Anterior cingulate cortex (tissue), 58 donors: Measurements from ENCODE around the gene PIEZO1.

Experiments used
- DNase-seq, 58 donors: peaks; one replicate each; lab custom pipeline; 2025; lab: John Stamatoyannopoulos, UW

PIEZO1 gene, protein sequence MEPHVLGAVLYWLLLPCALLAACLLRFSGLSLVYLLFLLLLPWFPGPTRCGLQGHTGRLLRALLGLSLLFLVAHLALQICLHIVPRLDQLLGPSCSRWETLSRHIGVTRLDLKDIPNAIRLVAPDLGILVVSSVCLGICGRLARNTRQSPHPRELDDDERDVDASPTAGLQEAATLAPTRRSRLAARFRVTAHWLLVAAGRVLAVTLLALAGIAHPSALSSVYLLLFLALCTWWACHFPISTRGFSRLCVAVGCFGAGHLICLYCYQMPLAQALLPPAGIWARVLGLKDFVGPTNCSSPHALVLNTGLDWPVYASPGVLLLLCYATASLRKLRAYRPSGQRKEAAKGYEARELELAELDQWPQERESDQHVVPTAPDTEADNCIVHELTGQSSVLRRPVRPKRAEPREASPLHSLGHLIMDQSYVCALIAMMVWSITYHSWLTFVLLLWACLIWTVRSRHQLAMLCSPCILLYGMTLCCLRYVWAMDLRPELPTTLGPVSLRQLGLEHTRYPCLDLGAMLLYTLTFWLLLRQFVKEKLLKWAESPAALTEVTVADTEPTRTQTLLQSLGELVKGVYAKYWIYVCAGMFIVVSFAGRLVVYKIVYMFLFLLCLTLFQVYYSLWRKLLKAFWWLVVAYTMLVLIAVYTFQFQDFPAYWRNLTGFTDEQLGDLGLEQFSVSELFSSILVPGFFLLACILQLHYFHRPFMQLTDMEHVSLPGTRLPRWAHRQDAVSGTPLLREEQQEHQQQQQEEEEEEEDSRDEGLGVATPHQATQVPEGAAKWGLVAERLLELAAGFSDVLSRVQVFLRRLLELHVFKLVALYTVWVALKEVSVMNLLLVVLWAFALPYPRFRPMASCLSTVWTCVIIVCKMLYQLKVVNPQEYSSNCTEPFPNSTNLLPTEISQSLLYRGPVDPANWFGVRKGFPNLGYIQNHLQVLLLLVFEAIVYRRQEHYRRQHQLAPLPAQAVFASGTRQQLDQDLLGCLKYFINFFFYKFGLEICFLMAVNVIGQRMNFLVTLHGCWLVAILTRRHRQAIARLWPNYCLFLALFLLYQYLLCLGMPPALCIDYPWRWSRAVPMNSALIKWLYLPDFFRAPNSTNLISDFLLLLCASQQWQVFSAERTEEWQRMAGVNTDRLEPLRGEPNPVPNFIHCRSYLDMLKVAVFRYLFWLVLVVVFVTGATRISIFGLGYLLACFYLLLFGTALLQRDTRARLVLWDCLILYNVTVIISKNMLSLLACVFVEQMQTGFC (N-terminal part only)

DNA sequence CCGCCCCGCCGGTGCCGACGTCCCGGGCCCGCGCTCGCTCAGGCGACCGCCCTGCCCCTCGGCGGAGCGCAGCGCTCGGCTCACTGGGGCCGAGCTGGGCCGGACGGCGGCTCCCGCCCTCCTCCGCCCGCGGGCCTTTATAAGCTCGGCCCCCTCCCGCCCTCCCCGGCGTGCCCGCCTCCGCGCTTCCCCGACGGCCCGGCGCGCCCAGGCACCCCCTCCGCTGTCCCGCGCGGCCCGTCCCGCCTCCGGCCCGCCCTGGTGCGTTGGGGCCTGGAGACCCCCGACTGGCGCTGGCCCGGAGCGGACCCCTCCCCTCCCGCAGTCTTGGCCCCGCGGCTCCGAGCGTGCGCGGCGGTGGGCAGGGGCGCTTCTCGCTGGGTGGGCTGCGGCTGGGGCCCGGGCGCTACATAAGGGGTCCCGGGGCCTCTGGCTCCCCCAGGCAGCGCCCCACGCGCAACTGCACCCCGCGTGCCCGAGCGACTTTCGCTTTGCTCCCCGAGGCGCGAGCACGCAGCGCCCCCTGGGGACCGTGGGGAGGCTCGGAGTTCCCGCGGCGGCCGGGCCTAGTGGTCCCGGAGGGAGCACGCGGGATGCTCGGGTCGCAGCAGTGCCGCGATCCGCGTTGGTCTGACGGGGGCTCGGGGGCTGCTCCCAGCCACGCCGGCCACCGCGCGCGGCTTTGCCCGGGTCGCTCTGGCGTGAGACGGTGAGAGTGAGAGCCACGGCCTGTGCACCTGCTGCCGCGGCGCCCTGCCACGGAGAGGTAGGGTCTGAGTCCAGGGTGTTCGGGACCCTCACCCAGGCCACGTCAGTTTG, at the start of gene PIEZO1:
Gene PIEZO1, minus strand, starts transcription at position 115 of the 819 bp plus-strand sequence. CDS start 256 bp downstream, outside the sequence.
- DNase-seq, result peak in 47 of 58 donors; percentile 9 to 70 (median 44)

DNA sequence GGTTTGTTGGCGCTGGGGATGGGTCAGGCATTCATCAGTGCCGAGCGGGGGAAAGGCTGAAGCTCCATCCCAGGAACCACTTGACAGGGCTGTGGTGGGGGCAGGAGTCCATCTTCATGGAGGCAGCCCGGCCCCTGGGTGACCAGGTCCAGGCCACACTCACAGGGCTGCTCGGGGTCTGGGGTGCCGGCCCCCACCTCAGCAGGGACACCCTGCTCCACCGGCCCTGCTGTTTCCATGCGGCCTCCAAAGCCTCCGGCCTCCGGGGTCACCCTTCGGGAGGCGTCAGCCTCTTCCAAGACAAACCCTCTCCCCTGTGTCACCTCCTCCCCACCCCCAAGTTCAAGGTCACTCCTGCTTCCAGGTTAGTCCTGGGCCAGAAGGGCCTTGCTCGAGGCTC, 49.6 kb upstream of the PIEZO1 start:
- no peak for DNase-seq

DNA sequence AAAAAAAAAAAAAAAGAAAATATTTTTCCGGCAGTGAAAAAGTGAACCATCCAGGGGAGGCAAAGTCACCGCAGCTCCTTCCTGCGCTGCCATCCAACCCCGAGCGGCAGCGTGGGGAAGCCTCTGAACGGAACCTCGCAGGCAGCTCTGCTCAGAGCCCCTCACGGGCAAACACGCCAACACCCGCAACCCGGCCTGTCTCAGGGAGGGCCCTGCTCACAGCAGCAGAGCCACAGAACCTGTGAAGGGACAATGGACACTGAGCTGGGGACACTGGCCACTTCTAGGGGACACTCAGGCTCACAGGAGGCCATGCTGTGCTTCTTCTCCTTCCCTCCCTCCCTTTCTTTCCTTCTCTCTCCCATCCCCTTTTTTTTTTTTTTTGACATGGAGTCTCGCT, 48.1 kb upstream of the PIEZO1 start:
- DNase-seq, result no peak

DNA sequence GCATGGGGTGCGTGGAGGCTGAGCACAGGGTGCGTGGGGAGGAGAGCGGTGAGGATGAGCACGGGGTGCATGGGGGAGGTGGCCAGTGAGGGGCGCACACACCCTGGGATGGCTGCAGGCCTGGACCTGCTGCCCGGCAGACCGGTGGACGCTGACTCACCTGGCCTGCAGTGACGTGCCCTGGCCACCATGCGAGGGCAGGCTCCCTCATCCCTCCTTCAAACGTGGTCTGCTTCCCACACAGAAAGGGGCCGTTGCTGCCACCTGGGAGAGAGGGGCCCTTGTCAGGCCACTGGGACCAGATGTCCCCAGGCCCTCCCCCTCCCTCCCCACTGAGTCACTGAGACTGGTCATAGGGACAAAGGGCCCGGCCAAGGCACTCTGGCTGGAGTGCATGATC, 46.8 kb upstream of the PIEZO1 start:
- no peak for DNase-seq

DNA sequence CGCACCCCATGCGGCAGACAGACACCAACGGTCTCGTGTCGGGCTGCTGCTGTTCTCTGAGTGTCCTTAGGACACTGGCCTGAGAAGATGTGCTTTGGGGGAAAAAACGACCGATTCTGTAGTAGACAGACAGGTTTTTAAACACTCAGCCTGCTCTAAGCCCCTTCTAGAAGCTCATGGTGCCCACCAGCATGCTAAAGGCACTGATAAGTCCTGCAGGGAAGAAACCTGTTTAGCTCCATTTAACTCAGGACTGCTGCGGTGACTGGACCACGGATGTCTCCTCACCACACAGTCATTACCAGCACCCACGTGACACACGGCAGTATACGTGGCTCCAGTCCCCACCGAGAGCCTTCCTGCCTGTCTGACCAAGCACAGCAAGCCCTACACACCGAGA, 45.8 kb upstream of the PIEZO1 start:
- no peak for DNase-seq

DNA sequence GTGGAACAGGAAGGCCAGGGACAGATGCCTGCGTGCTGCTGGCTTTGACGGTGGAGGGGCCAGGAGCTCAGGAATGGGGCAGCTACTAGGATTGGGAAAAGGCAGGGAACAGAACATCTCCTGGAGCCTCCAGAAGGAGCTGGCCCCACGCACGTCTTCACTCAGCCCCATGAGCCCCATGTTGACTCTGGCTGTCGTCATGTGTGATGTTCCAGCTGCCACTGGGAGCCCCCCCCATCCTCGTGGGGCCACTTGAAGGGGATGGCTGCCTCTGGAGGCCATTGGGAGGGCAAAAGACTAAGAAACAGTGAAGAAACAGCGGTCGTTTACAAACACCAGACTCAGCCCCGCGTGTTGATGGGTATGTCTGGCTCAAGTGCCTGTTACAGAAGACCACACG, 45.2 kb upstream of the PIEZO1 start:
- DNase-seq, result no peak

DNA sequence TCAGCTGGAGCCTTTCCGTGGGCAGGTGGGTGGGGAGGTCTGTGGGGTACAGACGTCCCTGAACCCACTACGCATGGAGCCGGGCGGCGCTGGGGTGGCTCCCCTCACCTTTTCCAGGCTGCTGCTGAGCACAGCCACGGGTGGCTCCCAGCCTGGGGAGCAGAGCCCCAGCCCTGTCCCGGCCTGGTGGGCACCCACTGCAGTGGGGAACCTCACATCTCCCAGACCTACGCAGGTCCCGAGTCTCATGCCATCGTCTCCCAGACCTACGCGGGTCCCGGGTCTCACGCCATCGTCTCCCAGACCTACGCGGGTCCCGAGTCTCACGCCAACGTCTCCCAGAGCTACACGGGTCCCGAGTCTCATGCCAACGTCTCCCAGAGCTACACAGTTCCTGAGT, 43.7 kb upstream of the PIEZO1 start:
- DNase-seq, result peak in 9 of 58 donors; percentile 25 to 65 (median 44)

DNA sequence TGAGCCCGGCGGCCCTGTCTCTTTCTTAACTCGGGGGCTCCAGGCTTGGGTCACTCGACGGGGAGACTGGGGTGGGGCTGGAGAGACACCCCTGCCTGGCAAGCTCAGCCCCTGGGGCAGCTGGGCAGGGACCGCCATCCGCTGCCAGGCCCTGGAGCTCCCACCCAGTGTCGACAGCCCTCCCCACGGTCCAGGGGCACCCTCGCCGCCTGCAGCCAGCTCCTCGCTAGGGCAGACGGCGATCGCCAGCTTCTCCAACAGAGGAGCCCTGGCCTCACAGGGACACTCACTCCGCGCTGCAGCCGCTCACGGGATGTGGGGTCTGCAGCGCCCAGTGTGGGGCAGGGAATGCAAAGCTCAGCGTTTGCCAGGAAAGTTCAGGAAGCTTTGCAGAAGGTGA, 42.7 kb upstream of the PIEZO1 start:
- DNase-seq, result no peak

DNA sequence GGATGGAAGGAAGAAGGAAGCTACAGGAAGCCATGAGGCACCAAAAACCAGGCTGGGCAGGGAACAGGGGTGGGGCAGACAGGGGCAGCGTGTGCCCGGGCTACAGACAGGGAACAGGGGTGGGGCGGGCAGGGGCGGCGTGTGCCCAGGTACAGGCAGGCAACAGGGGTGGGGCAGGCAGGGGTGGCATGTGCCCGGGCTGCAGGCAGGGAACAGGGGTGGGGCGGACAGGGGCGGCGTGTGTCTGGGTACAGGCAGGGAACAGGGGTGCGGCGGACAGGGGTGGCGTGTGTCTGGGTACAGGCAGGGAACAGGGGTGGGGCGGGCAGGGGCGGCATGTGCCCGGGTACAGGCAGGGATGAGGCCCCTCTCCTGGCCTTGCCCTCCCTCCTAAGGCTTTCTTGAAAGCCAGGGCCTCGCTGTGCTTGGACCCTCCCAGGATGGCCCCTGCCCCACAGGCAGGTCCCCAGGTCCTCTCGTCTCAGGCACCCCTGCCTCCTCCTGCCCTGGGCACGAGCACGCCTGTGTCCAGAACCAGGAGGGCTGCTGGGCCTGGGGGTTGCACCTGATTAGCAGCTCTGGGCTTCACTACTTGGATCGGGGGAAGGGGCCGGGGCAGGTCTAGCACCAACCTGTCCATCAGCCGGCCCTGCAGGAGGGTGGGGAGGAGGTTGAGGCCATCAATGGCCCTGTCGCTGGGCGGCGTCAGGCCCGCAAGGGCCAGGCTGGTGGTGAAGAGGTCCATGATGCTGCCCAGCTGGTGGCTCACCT, 41.2 kb upstream of the PIEZO1 start:
- peak in 1 of 58 donors; percentile 29 for DNase-seq

DNA sequence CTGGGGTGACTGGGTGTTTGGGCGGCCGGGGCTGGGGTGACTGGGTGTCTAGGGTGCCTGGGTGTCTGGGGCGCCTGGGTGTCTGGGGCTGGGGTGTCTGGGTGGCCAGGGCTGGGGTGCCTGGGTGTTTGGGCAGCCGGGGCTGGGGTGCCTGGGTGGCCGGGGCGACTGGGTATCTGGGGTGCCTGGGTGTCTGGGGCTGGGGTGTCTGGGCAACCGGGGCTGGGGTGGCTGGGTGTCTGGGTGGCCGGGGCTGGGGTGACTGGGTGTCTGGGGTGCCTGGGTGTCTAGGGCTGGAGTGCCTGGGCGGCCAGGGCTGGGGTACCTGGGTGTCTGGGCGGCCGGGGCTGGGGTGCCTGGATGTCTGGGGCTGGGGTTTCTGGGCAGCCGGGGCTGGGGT, 40.1 kb upstream of the PIEZO1 start:
- DNase-seq, result no peak

DNA sequence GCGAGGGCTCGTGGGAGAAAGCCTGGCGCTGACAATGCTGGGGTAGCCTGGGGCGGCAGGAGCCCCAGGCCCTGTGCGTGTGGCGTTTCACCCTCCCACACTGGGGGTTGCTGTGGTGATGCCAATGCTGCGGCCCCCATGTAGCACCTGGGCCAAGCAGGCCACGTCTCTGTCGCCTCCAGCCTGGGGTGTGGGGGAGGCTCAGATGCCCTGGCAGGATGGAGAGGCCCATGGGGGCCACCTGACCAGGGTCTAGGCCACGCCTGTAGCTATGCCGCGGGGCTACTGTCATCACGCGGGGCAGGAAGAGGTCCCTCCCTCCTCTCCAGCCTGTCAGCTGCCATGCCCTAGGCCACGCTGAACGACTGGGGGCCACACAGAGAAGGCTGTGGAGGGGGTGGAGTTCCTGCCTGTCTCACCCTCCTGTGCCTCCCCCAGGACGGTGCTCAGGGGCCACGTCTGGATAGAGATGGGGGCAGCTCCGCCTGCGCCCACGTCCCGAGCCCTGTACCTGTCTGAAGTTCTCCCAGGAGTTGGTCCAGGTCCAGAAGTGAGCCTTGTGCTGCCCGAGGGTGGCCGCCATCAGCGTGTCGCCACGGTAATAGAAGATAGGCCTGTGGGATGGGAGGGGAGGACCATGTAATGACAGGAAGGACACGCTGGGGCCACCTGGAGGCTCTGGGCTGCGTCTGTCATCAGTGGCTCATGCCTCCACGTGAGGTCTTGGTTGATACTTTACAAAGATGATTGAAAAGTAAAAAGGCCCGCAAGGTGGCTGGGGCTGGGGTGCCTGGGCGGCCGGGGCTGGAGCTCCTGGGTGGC, 39.4 kb upstream of the PIEZO1 start:
- no peak for DNase-seq

DNA sequence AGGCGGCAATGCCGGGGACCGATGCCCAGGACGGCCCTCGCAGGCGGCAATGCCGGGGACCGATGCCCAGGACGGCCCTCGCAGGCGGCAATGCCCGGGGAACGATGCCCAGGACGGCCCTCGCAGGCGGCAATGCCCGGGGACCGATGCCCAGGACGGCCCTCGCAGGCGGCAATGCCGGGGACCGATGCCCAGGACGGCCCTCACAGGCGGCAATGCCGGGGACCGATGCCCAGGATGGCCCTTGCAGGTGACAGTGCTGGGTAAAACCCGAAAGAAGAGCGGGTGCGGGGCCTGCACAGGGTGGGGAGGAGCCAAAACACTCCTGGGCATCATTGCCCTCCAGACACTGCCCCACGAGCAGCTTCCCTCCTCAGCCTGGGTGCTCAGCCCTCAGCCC, 38.6 kb upstream of the PIEZO1 start:
- DNase-seq, result peak in 11 of 58 donors; percentile 19 to 34 (median 23)

DNA sequence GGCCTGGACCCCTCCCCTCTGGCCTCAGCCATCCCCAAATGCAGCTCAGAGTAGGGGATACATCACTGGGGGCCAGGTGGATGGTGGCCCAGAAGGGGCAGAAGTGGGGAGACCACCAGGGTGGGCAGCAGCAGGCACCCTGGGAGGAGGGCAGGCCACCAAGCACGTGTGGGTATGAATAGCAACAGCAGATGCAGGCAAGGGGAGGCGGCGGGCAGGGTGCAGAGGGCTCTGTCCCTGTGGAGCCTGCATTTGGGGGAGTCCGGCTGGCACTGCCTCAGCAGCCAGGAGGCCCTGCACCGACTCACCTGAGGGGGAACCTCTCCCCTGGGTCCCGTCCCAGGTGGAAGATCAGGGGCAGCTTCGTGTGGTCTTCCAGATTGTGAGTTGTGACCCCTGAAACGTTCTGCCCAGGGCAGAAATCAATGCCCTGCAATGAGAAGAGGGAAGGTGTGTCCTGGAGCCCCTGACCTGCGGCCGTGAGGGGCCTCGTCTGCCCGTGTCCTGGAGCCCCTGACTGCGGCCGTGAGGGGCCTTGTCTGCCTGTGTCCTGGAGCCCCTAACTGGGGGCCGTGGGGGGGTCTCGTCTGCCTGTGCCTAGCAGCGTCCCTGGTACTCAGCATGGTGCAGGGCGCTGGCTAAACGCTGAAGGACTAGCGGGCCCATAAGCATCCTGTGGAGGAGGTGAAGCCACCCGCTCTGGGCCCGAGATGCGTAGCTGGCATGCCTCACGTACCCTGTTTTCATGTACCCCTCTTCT, 37.4 kb upstream of the PIEZO1 start:
- DNase-seq, result no peak

DNA sequence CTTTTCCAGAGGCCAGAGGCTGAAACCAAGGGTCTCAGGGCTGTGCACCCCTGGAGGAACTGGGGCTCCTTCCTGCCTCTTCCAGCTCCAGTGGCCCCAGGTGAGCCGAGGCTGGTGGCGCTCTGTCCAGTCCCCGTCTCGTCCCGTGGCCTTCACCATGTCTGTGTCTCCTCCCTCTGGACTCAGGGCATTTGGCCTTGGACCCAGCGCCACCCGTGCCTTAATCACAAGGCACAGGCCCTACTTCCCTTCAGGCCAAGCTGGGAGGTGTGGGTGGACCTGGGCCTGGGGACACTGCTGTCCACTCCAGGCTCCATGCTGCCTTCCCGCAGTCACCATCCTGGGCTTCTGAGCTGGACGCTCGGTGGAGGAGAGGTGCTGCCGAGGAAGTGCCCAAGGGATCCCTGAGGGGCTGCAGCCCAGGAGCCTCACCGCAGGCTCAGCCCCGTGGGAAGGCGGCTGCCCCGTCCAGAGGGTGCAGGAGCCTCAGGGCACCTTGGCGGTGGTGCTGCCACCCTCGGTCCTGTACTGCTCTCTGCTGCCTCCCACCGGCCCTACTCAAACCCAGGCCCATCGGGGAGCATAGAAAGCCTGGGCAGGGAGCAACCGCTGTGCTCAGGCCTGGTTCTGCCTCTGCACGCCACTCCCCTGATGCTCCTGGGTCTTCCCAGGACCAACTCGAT, 36.3 kb upstream of the PIEZO1 start:
- no peak for DNase-seq

DNA sequence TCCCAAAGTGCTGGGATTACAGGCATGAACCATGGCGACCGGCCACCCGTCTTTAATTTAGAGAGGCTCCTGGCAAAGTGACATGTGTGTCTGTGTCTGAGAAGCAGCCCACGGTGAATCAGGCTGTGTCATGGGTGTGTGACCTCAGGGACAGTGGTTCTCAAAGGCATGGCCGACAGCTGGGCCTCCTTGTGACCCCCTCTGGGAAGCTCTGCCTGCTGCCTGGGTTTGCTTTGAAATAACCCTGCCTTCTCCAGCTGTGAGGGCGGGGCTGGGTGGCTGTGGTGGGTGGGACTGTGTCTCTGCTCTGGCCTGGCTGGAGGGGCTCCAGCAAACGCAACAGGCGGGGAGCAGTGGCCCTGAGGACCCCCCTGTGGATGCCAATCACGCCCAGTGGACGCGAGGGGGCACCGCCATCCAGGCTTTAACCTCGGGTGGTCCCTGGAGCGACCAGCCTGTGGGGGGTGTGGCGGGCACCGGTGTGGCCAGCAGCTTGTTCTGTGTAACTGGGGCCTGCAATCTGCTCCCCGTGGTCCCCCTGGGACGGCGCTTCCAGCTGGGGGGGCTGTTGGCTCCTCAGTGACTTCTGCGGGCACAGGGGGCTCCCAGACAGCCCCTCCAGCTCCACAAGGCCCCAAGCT, 35.5 kb upstream of the PIEZO1 start:
- no peak for DNase-seq

DNA sequence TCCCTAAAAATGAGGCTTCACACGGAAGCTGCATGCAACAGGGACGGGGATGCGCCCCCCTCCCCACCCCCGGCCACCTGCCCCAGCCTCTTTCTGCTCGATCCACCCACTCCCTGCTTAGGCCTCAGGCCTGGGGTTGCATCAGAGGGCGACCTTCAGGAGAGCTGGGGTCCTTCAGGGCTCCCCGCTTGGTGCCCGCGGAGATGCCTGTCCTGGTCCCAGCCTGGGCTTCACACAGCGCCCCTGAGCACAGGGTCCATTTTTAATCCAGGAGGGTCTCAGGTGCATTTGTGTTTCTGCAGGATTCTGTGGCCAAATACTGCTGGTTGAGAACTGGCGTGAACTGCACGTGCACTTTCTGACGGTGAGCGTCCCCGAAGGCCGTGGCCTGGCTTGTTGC, 34.1 kb upstream of the PIEZO1 start:
- DNase-seq, result no peak

DNA sequence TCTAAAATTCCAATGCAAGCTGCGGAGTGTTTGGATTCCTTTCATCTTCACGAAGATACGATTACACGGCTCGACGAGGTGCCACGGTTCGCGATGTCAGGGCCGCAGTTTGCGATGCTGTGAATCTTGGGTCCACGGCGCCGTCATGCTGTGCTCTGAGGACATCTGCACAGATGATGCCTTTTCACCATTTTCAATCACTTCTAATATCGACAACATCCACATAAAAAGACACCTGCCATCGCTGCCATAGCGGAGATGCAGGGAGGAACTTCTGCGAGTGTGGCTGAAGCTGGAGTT, 33.5 kb upstream of the PIEZO1 start:
- no peak for DNase-seq
